Endodermal cell (in vitro differentiated cells): ENCODE measurements around the gene SLC9A3. TPM values are rescaled to one million over a fixed set of nuclear protein-coding genes. Genes with fewer than 3 reads are reported as not detected.

Experiments used
- DNase-seq: peaks from one replicate; pipeline ENCODE4 v3.0.0-alpha.2; 2017
- H3K27ac ChIP-seq: 2 replicates; pipeline ENCODE4 v1.5.1; 2013; ENCODE audit warnings: mild to moderate bottlenecking, low read depth, low read length, moderate library complexity
- H3K27me3 ChIP-seq: 2 replicates; pipeline ENCODE4 v1.6.1; 2013; ENCODE audit warnings: mild to moderate bottlenecking, low read length, moderate library complexity; ENCODE audit not compliant: insufficient read depth, control insufficient read depth, poor library complexity, severe bottlenecking
- H3K36me3 ChIP-seq: 2 replicates; pipeline ENCODE4 v1.7.0; 2013; ENCODE audit warnings: mild to moderate bottlenecking, low read length, moderate library complexity; ENCODE audit not compliant: control insufficient read depth, insufficient read depth
- H3K4me1 ChIP-seq: one replicate; pipeline ENCODE4 v1.7.0; 2013; ENCODE audit warnings: low read length; ENCODE audit not compliant: control insufficient read depth, insufficient read depth
- H3K4me3 ChIP-seq: 2 replicates; pipeline ENCODE4 v1.5.1; 2013; ENCODE audit warnings: mild to moderate bottlenecking, low read length, moderate library complexity
- H3K9ac ChIP-seq: 2 replicates; pipeline ENCODE4 v1.6.1; 2013; ENCODE audit warnings: mild to moderate bottlenecking, low read length, moderate library complexity; ENCODE audit not compliant: poor library complexity, severe bottlenecking; ENCODE audit errors: extremely low read depth
- H3K9me3 ChIP-seq: 2 replicates; pipeline ENCODE4 v1.6.1; 2013; ENCODE audit warnings: mild to moderate bottlenecking, low read length, moderate library complexity; ENCODE audit not compliant: control insufficient read depth
- H3K27ac Mint-ChIP-seq: 2 replicates; pipeline ENCODE4 v1.8.0; 2020; ENCODE audit warnings: mixed read lengths
- H3K27me3 Mint-ChIP-seq: 2 replicates; pipeline ENCODE4 v1.8.0; 2021; ENCODE audit warnings: mild to moderate bottlenecking, mixed read lengths; ENCODE audit not compliant: insufficient read depth
- H3K36me3 Mint-ChIP-seq: 2 replicates; pipeline ENCODE4 v1.8.0; 2020; ENCODE audit warnings: low read depth, mixed read lengths
- H3K4me1 Mint-ChIP-seq: 2 replicates; pipeline ENCODE4 v1.8.0; 2020; ENCODE audit warnings: mixed read lengths
- H3K4me3 Mint-ChIP-seq: 2 replicates; pipeline ENCODE4 v1.8.0; 2020; ENCODE audit warnings: mild to moderate bottlenecking, moderate library complexity, mixed read lengths
- H3K9me3 Mint-ChIP-seq: 2 replicates; pipeline ENCODE4 v1.8.0; 2020; ENCODE audit warnings: mild to moderate bottlenecking, mixed read lengths
- CTCF ChIP-seq: fragments of 200-600 bp; sonication (generic); conservative IDR thresholded peaks from 2 replicates; pipeline ENCODE4 v1.5.0; 2021; ENCODE audit warnings: antibody characterized with exemption, mild to moderate bottlenecking
- WGBS, 2 experiments: methylation state at CpG; one replicate each; pipeline versions ENCODE4 v1.1.5 to v1.1.7; 2013; ENCODE audit warnings: missing lambda C conversion rate in 2 of 2, mixed read lengths in 1 of 2; ENCODE audit not compliant: insufficient coverage in 1 of 2, insufficient read length in 1 of 2; 5-methylcytosine and 5-hydroxymethylcytosine counted together
- total RNA-seq, 2 donors: library from RNA; stranded (reverse); fragmentation: NEBNext Ultra II Directional in 1 of 2; extraction: Animal tissue kit (Norgen Biotek cat#: 25700) in 1 of 2; gene quantifications; 2 replicates in 1 of 2; 3 replicates in 1 of 2; pipeline ENCODE4 v1.2.1, GENCODE V29; 2021

The SLC9A3 gene
- total RNA-seq, 2 donors from 2014 or later, result 1.3 to 1.5 TPM

- Histone ChIP-seq H3K27ac (no peak overlapping the region), H3K9ac (no peak overlapping the region), H3K9me3 (no peaks in the 10 kb centered on the region), H3K4me1 (no peaks in the 10 kb centered on the region), H3K27me3 (no peaks in the 10 kb centered on the region), H3K36me3 (peaks cover 54% of the 10 kb centered on the region), H3K4me3 (no peak overlapping the region)
- peak; percentile 25 for DNase-seq
- Mint-ChIP-seq H3K4me3 (no peak overlapping the region), H3K9me3 (no peaks in the 10 kb centered on the region), H3K4me1 (no peaks in the 10 kb centered on the region), H3K27me3 (no peaks in the 10 kb centered on the region), H3K36me3 (peaks cover 62% of the 10 kb centered on the region), H3K27ac (no peak overlapping the region)
- no peak for TF ChIP-seq CTCF
- WGBS, 2 experiments, result 88 to 90% methylated on average over 9 to 17 of the region's 17 CpGs
Observed at GRCh38 chr5:458547-459353, 65.5 kb downstream of the SLC9A3 start.

- no peak overlapping the region for H3K27ac Mint-ChIP-seq
- H3K4me3 Mint-ChIP-seq, result no peak overlapping the region
- Histone ChIP-seq H3K27ac (no peak overlapping the region), H3K4me1 (no peaks in the 10 kb centered on the region), H3K4me3 (no peak overlapping the region), H3K9me3 (no peaks in the 10 kb centered on the region), H3K36me3 (peaks cover 64% of the 10 kb centered on the region), H3K27me3 (no peaks in the 10 kb centered on the region), H3K9ac (no peak overlapping the region)
- H3K4me1 Mint-ChIP-seq, result no peaks in the 10 kb centered on the region
- 95 to 97% methylated on average over 14 to 19 of the region's 19 CpGs for WGBS, 2 experiments
- no peaks in the 10 kb centered on the region for H3K27me3 Mint-ChIP-seq
- peaks cover under 1% of the 10 kb centered on the region for H3K9me3 Mint-ChIP-seq
- peak; percentile 31 for DNase-seq
- no peak for TF ChIP-seq CTCF
- H3K36me3 Mint-ChIP-seq, result peaks cover 66% of the 10 kb centered on the region
Observed at GRCh38 chr5:457195-457961, 66.9 kb downstream of the SLC9A3 start.

- H3K36me3 ChIP-seq, result peaks cover 69% of the 10 kb centered on the region
- peak; percentile 29 for DNase-seq
- no peak overlapping the region for H3K27ac Mint-ChIP-seq
- peaks cover 6% of the 10 kb centered on the region for H3K9me3 Mint-ChIP-seq
- H3K4me3 ChIP-seq, result no peak overlapping the region
- H3K27me3 Mint-ChIP-seq, result no peaks in the 10 kb centered on the region
- H3K9ac ChIP-seq, result no peak overlapping the region
- peaks cover 6% of the 10 kb centered on the region for H3K9me3 ChIP-seq
- H3K4me1 ChIP-seq, result no peaks in the 10 kb centered on the region
- peaks cover 66% of the 10 kb centered on the region for H3K36me3 Mint-ChIP-seq
- no peaks in the 10 kb centered on the region for H3K4me1 Mint-ChIP-seq
- TF ChIP-seq CTCF, result no peak
- H3K27me3 ChIP-seq, result no peaks in the 10 kb centered on the region
- H3K4me3 Mint-ChIP-seq, result no peak overlapping the region
- no peak overlapping the region for H3K27ac ChIP-seq
- 95 to 96% methylated on average over 23 to 28 of the region's 28 CpGs for WGBS, 2 experiments
Observed at GRCh38 chr5:456351-457194, 67.7 kb downstream of the SLC9A3 start.
